GM12878 (cell line): ENCODE data around the gene MEF2C. TPM values are rescaled to one million over a fixed set of nuclear protein-coding genes. Genes with fewer than 3 reads are reported as not detected.

ENCODE experiments used
- ATAC-seq: fragments of 200-7000 bp; cut with Tn5 transposase; 3 replicates; pipeline ENCODE4 v1.9.1; 2020; ENCODE audit warnings: mild to moderate bottlenecking, moderate library complexity
- BruUV-seq: library from RNA; stranded (reverse); fragments of 400-500 nt; replicated peaks from 2 replicates; lab custom pipeline; 2021; lab: Mats Ljungman, UMichigan
- CTCF ChIA-PET: fragments of 300-600 bp; sonication (Branson Sonifier 250); formaldehyde crosslinking; extraction: SDS; loops from one replicate; lab custom pipeline; 2021; ENCODE audit warnings: inconsistent platforms; lab: Yijun Ruan, JAX
- POLR2A ChIA-PET: fragments of 350-600 bp; formaldehyde crosslinking; extraction: SDS; loops from one replicate; lab custom pipeline; 2021; ENCODE audit warnings: inconsistent platforms; lab: Charles Lee
- RAD21 ChIA-PET: fragments of 300-600 bp; sonication (Branson Sonifier 250); formaldehyde crosslinking; loops from one replicate; lab custom pipeline; 2023; ENCODE audit warnings: antibody characterized with exemption; ENCODE audit not compliant: unreplicated experiment; lab: Charles Lee
- SMC1A ChIA-PET: fragments of 300-600 bp; sonication (Branson Sonifier 250); formaldehyde crosslinking; loops from one replicate; lab custom pipeline; 2023; ENCODE audit not compliant: unreplicated experiment, uncharacterized antibody; lab: Charles Lee
- DNase-seq: peaks from one replicate; pipeline ENCODE4 v3.0.0-alpha.2; 2011; ENCODE audit warnings: low read depth, low spot score
- FAIRE-seq: peaks from 3 replicates; lab custom pipeline; 2011; peaks lifted over from hg19 to GRCh38; lab: Jason Lieb, UNC
- H2AFZ ChIP-seq: 2 replicates; pipeline ENCODE4 v1.6.0; 2011; ENCODE audit warnings: low read depth, low read length, control low read depth; ENCODE audit not compliant: control insufficient read depth
- H3K27ac ChIP-seq: 2 replicates; pipeline ENCODE4 v1.5.1; 2011; ENCODE audit warnings: control low read depth; ENCODE audit not compliant: control insufficient read depth, insufficient read depth
- H3K27me3 ChIP-seq, 2 experiments: replicated peaks in 1 of 2; 2 replicates each; pipeline versions ENCODE4 v1.6.0 to v1.6.1; 2011; ENCODE audit warnings: low read length in 1 of 2; ENCODE audit not compliant: control insufficient read depth in 2 of 2, insufficient read depth in 2 of 2
- H3K36me3 ChIP-seq, 2 experiments: 2 replicates each; pipeline ENCODE4 v1.5.1; 2011; ENCODE audit warnings: low read length in 1 of 2; ENCODE audit not compliant: control insufficient read depth in 2 of 2, insufficient read depth in 2 of 2
- H3K4me1 ChIP-seq: 2 replicates; pipeline ENCODE4 v1.6.1; 2011; ENCODE audit warnings: mild to moderate bottlenecking, low read length, moderate library complexity, mixed read lengths; ENCODE audit not compliant: control insufficient read depth, insufficient read depth
- H3K4me2 ChIP-seq: 2 replicates; pipeline ENCODE4 v1.6.0; 2011; ENCODE audit warnings: control low read depth; ENCODE audit not compliant: control insufficient read depth, insufficient read depth
- H3K4me3 ChIP-seq: fragments of 200-600 bp; sonication (generic); 2 replicates; pipeline ENCODE4 v1.5.1; 2016
- H3K79me2 ChIP-seq: 2 replicates; pipeline ENCODE4 v1.6.0; 2011; ENCODE audit warnings: low read length; ENCODE audit not compliant: control insufficient read depth, insufficient read depth
- H3K9ac ChIP-seq: 2 replicates; pipeline ENCODE4 v1.8.0; 2011; ENCODE audit warnings: low read length, control low read depth, mixed read lengths; ENCODE audit not compliant: control insufficient read depth, insufficient read depth
- H3K9me3 ChIP-seq: replicated peaks from 3 replicates; pipeline ENCODE4 v1.5.1; 2011; ENCODE audit warnings: mild to moderate bottlenecking, low read length; ENCODE audit not compliant: control insufficient read depth, insufficient read depth
- H4K20me1 ChIP-seq: 2 replicates; pipeline ENCODE4 v1.6.0; 2011; ENCODE audit not compliant: control insufficient read depth, insufficient read depth
- ASH2L ChIP-seq: fragments of 300-600, 200-600 bp; sonication (generic); IDR thresholded peaks from 2 replicates; pipeline ENCODE4 v1.6.1; 2017; ENCODE audit warnings: low read depth, mild to moderate bottlenecking, borderline replicate concordance
- CEBPB ChIP-seq, 2 experiments: fragments of 150-350 bp in 1 of 2; IDR thresholded peaks; 2 replicates each; pipeline ENCODE4 v1.6.1; 2012 to 2014; ENCODE audit warnings: low read depth in 2 of 2, low read length in 2 of 2, borderline replicate concordance in 1 of 2, inconsistent platforms in 1 of 2
- CHD2 ChIP-seq: IDR thresholded peaks from 2 replicates; pipeline ENCODE4 v1.6.1; 2011; ENCODE audit warnings: low read depth, low read length, improper control_type of control experiment, borderline replicate concordance
- CREM ChIP-seq: IDR thresholded peaks from 2 replicates; pipeline ENCODE4 v1.6.1; 2014; ENCODE audit warnings: antibody characterized with exemption, low read depth
- FOXK2 ChIP-seq: fragments of 450-650 bp; IDR thresholded peaks from 2 replicates; pipeline ENCODE4 v1.6.1; 2017; ENCODE audit warnings: mild to moderate bottlenecking, moderate library complexity
- IKZF2 ChIP-seq, 2 experiments: fragments of 450-650 bp; IDR thresholded peaks; 2 replicates each; pipeline ENCODE4 v1.6.1; 2017; ENCODE audit warnings: mild to moderate bottlenecking in 2 of 2, moderate library complexity in 2 of 2
- NR2C1 ChIP-seq: fragments of 450-650 bp; IDR thresholded peaks from 2 replicates; pipeline ENCODE4 v1.6.1; 2017; ENCODE audit warnings: antibody characterized with exemption, mild to moderate bottlenecking, moderate library complexity
- SIN3A ChIP-seq: IDR thresholded peaks from 2 replicates; pipeline ENCODE4 v1.6.1; 2012; ENCODE audit warnings: low read depth, low read length, improper control_type of control experiment
- SMARCA5 ChIP-seq: fragments of 450-650 bp; IDR thresholded peaks from 2 replicates; pipeline ENCODE4 v1.6.1; 2017; ENCODE audit warnings: mild to moderate bottlenecking
- SPI1 ChIP-seq: IDR thresholded peaks from 2 replicates; pipeline ENCODE4 v1.6.1; 2011; ENCODE audit warnings: low read depth, mild to moderate bottlenecking, low read length, moderate library complexity, borderline replicate concordance; ENCODE audit not compliant: insufficient read depth
- YY1 ChIP-seq: IDR thresholded peaks from 2 replicates; pipeline ENCODE4 v1.6.1; 2011; ENCODE audit warnings: low read depth, mild to moderate bottlenecking, low read length
- ZNF622 ChIP-seq: fragments of 450-650 bp; IDR thresholded peaks from 2 replicates; pipeline ENCODE4 v1.6.1; 2017; ENCODE audit warnings: mild to moderate bottlenecking, inconsistent platforms
- ZSCAN29 ChIP-seq: fragments of 450-650 bp; IDR thresholded peaks from 2 replicates; pipeline ENCODE4 v1.6.1; 2017; ENCODE audit warnings: mild to moderate bottlenecking, moderate library complexity
- WGBS: methylation state at CpG from one replicate; pipeline ENCODE4 v1.1.6; 2016; ENCODE audit warnings: low lambda C conversion rate; ENCODE audit not compliant: insufficient replicate concordance, insufficient coverage; ENCODE audit errors: missing lambda C conversion rate; 5-methylcytosine and 5-hydroxymethylcytosine counted together
- in situ Hi-C: fragments of 300-500 bp; cut with MboI; formaldehyde crosslinking; loops from 9 replicates; pipeline ENCODE4 v1.14.3; 2018; ENCODE audit warnings: mixed read lengths
- intact Hi-C: fragments of 100-400 bp; cut with micrococcal nuclease; formaldehyde crosslinking; loops from one replicate; pipeline ENCODE4 v1.14.2; 2022; ENCODE audit not compliant: unreplicated experiment
- polyA plus RNA-seq, 11 experiments: library from polyadenylated mRNA; depleted of rRNA in 4 of 11; unstranded in 6 of 11; stranded (reverse) in 5 of 11; fragments of >200 nt; fragmentation: Nextera tagmentation in 4 of 11; fragmentation: Illumina TruSeq in 1 of 11; extraction: Ambion mirVana in 4 of 11; extraction: Trizol in 1 of 11; gene quantifications; 1 replicate in 1 of 11; 2 replicates in 10 of 11; pipeline versions ENCODE4 v1.2.1 to v1.2.3, GENCODE V29; 2011 to 2016; ENCODE audit warnings: inconsistent platforms in 2 of 11, missing spikeins in 2 of 11, low read depth in 1 of 11
- total RNA-seq, 4 experiments: library from RNA; depleted of rRNA in 3 of 4; stranded (reverse); fragments of >200 nt in 3 of 4; fragmentation: Illumina TruSeq in 1 of 4; extraction: Trizol in 1 of 4; gene quantifications; 2 replicates each; pipeline versions ENCODE4 v1.2.1 to v1.2.3, GENCODE V29; 2013 to 2021
- TF ChIP-seq, protein P1 (sequence below): fragments of 450-650 bp; IDR thresholded peaks from 2 replicates; pipeline ENCODE4 v1.6.1; 2017; ENCODE audit warnings: borderline replicate concordance
- TF ChIP-seq, protein P2 (sequence below): IDR thresholded peaks from 2 replicates; pipeline ENCODE4 v1.6.1; 2011; ENCODE audit warnings: low read depth, mild to moderate bottlenecking, low read length, moderate library complexity, borderline replicate concordance; ENCODE audit errors: extremely low read depth
- TF ChIP-seq, protein P3 (sequence below): fragments of 150-350 bp; IDR thresholded peaks from 2 replicates; pipeline ENCODE4 v1.6.1; 2016; ENCODE audit warnings: low read depth, low read length
- TF ChIP-seq, protein P4 (sequence below): fragments of 450-650 bp; formaldehyde crosslinking; IDR thresholded peaks from 2 replicates; pipeline ENCODE4 v1.4.0; 2022; ENCODE audit warnings: mild to moderate bottlenecking, moderate library complexity

MEF2C gene
- total and polyA plus RNA-seq, 10 of the 15 experiments (the other 5 are each of a cell fraction or from before 2014, with no cell fraction given), result 104 to 225 (median 180) TPM

- no peaks in the 10 kb centered on the region for H3K79me2 ChIP-seq
- FAIRE-seq (no peak), DNase-seq (no peak), ATAC-seq (no peak)
- intact Hi-C loops (loop anchor here (5.0 to 10.0 kb wide), 2 partner anchors 173 to 410 kb away; partner anchors contain the start of gene TMEM161B), in situ Hi-C loops (loop anchor here (10.0 kb wide), 1 partner anchor 413 kb away; the partner anchor contains the start of gene TMEM161B)
- H3K4me3 ChIP-seq, result no peak overlapping the region
- H3K27ac ChIP-seq, result no peak overlapping the region
- RAD21 ChIA-PET, result no interaction called here
- POLR2A ChIA-PET, result no interaction called here
- H3K36me3 ChIP-seq, result no peaks in the 10 kb centered on the region
- H3K9me3 ChIP-seq, result no peaks in the 10 kb centered on the region; the same call in 2 of the 3 replicates
- H3K4me1 ChIP-seq, result no peaks in the 10 kb centered on the region; the same call in 1 of the 2 replicates
- no peak overlapping the region for H2AFZ ChIP-seq
- no peaks in the 10 kb centered on the region for H4K20me1 ChIP-seq
- peaks cover 6 to 15% of the 10 kb centered on the region in 2 experiments for H3K27me3 ChIP-seq
- no peak overlapping the region for H3K9ac ChIP-seq
- CTCF ChIA-PET, result interaction anchor here (1.4 kb wide), 1 partner anchor 13 kb away, joined by 4 read pairs; no protein-coding TSS in a partner anchor
- BruUV-seq, result no TSS peak
- H3K4me2 ChIP-seq, result no peak overlapping the region
- WGBS, result 46% methylated on average over 4 of the region's 4 CpGs
- SMC1A ChIA-PET, result no interaction called here
- TF ChIP-seq NR2C1 (no peak), SIN3A (no peak), FOXK2 (no peak), SPI1 (no peak), CREM (no peak), YY1 (no peak), SMARCA5 (no peak), ASH2L (no peak), CHD2 (no peak), CEBPB (IDR thresholded peaks at IDR 0.05; ENCODE audit: borderline replicate concordance in 1 of 2, low read depth in 2 of 2, low read length in 2 of 2) (no peak), ZNF622 (no peak), ZSCAN29 (no peak), IKZF2 (IDR thresholded peaks at IDR 0.05) (no peak)
- TF ChIP-seq, protein P1, sequence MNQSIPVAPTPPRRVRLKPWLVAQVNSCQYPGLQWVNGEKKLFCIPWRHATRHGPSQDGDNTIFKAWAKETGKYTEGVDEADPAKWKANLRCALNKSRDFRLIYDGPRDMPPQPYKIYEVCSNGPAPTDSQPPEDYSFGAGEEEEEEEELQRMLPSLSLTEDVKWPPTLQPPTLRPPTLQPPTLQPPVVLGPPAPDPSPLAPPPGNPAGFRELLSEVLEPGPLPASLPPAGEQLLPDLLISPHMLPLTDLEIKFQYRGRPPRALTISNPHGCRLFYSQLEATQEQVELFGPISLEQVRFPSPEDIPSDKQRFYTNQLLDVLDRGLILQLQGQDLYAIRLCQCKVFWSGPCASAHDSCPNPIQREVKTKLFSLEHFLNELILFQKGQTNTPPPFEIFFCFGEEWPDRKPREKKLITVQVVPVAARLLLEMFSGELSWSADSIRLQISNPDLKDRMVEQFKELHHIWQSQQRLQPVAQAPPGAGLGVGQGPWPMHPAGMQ, result no peak
- TF ChIP-seq, protein P2, sequence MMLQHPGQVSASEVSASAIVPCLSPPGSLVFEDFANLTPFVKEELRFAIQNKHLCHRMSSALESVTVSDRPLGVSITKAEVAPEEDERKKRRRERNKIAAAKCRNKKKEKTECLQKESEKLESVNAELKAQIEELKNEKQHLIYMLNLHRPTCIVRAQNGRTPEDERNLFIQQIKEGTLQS, result no peak
- TF ChIP-seq, protein P3, sequence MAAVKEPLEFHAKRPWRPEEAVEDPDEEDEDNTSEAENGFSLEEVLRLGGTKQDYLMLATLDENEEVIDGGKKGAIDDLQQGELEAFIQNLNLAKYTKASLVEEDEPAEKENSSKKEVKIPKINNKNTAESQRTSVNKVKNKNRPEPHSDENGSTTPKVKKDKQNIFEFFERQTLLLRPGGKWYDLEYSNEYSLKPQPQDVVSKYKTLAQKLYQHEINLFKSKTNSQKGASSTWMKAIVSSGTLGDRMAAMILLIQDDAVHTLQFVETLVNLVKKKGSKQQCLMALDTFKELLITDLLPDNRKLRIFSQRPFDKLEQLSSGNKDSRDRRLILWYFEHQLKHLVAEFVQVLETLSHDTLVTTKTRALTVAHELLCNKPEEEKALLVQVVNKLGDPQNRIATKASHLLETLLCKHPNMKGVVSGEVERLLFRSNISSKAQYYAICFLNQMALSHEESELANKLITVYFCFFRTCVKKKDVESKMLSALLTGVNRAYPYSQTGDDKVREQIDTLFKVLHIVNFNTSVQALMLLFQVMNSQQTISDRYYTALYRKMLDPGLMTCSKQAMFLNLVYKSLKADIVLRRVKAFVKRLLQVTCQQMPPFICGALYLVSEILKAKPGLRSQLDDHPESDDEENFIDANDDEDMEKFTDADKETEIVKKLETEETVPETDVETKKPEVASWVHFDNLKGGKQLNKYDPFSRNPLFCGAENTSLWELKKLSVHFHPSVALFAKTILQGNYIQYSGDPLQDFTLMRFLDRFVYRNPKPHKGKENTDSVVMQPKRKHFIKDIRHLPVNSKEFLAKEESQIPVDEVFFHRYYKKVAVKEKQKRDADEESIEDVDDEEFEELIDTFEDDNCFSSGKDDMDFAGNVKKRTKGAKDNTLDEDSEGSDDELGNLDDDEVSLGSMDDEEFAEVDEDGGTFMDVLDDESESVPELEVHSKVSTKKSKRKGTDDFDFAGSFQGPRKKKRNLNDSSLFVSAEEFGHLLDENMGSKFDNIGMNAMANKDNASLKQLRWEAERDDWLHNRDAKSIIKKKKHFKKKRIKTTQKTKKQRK, result no peak
- TF ChIP-seq, protein P4, sequence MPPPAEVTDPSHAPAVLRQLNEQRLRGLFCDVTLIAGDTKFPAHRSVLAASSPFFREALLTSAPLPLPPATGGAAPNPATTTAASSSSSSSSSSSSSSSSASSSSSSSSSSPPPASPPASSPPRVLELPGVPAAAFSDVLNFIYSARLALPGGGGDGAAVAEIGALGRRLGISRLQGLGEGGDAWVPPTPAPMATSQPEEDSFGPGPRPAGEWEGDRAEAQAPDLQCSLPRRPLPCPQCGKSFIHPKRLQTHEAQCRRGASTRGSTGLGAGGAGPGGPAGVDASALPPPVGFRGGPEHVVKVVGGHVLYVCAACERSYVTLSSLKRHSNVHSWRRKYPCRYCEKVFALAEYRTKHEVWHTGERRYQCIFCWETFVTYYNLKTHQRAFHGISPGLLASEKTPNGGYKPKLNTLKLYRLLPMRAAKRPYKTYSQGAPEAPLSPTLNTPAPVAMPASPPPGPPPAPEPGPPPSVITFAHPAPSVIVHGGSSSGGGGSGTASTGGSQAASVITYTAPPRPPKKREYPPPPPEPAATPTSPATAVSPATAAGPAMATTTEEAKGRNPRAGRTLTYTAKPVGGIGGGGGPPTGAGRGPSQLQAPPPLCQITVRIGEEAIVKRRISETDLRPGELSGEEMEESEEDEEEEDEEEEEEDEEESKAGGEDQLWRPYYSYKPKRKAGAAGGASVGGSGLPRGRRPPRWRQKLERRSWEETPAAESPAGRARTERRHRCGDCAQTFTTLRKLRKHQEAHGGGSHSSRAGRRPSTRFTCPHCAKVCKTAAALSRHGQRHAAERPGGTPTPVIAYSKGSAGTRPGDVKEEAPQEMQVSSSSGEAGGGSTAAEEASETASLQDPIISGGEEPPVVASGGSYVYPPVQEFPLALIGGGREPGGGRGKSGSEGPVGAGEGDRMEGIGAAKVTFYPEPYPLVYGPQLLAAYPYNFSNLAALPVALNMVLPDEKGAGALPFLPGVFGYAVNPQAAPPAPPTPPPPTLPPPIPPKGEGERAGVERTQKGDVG, result no peak
Measured at GRCh38 chr5:88677376-88677895, 205.5 kb downstream of the MEF2C start.
